ENCODE data around the gene CEP63.

DNA sequence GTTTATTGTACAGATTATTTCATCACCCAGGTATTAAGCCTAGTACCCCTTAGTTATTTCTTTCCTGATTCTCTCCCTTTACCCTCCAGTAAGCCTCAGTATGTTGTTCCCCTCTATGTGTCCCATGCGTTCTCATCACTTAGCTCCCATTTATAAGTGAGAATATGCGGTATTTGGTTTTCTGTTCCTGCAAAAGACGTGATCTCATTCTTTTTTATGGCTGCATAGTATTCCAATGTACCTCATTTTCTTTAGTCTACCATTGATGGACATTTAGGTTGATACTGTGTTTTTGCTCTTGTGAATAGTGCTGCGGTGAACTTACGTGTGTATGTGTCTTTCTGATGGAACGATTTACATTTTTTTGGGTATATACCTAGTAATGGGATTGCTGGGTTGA lies 36.7 kb downstream of the CEP63 start:
- TF ChIP-seq, protein P1, sequence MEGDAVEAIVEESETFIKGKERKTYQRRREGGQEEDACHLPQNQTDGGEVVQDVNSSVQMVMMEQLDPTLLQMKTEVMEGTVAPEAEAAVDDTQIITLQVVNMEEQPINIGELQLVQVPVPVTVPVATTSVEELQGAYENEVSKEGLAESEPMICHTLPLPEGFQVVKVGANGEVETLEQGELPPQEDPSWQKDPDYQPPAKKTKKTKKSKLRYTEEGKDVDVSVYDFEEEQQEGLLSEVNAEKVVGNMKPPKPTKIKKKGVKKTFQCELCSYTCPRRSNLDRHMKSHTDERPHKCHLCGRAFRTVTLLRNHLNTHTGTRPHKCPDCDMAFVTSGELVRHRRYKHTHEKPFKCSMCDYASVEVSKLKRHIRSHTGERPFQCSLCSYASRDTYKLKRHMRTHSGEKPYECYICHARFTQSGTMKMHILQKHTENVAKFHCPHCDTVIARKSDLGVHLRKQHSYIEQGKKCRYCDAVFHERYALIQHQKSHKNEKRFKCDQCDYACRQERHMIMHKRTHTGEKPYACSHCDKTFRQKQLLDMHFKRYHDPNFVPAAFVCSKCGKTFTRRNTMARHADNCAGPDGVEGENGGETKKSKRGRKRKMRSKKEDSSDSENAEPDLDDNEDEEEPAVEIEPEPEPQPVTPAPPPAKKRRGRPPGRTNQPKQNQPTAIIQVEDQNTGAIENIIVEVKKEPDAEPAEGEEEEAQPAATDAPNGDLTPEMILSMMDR (IDR thresholded peaks at IDR 0.05), result no peak
- TF ChIP-seq POLR2AphosphoS5 (IDR thresholded peaks at IDR 0.05), result no peak

Data from breast epithelium (tissue), 3 donors.